ENCODE results near the gene HIF1AN. TPM values are rescaled to one million over a fixed set of nuclear protein-coding genes. Genes with fewer than 3 reads are reported as not detected.
"Not testable (repeated sequence)": the region's sequence is repeated elsewhere in the genome, so short reads cannot be mapped to it uniquely, and the experiment has no call there.

HIF1AN gene
- total and polyA plus RNA-seq, 10 donors: 3.0 to 48.2 (median 25.3) TPM

- no peaks in the 10 kb centered on the region for H3K4me1 ChIP-seq
- H3K9me3 ChIP-seq: no peaks in the 10 kb centered on the region
- 21 to 30% (median 24%) methylated on average over 28 of the region's 28 CpGs for WGBS, 5 donors
- H3K27ac ChIP-seq: no peak overlapping the region
- H3K4me3 ChIP-seq: peak overlapping the region in 1 of 8 donors; percentile 46
- H3K27me3 ChIP-seq (replicated peaks in 1 of 7): peaks cover 0 to 94% (median 11%) of the 10 kb centered on the region in 7 donors
- no peak for TF ChIP-seq CTCF (IDR thresholded peaks at IDR 0.05 in 8 of 11, conservative IDR thresholded peaks at IDR 0.05 in 3 of 11)
- TF ChIP-seq POLR2A (IDR thresholded peaks at IDR 0.05): no peak
- TF ChIP-seq POLR2AphosphoS5 (IDR thresholded peaks at IDR 0.05): no peak
- no peak for DNase-seq
- H3K36me3 ChIP-seq: no peaks in the 10 kb centered on the region
- intact Hi-C loops (cut with DNase I; ENCODE audit: low total_unique reads): loop anchor here (10.0 kb wide), 1 partner anchor 305 kb away; no protein-coding TSS in a partner anchor
Observed at GRCh38 chr10:100569687-100570481, 34.1 kb downstream of the HIF1AN start.

- TF ChIP-seq CTCF (IDR thresholded peaks at IDR 0.05 in 8 of 11, conservative IDR thresholded peaks at IDR 0.05 in 3 of 11) (no peak), POLR2AphosphoS5 (IDR thresholded peaks at IDR 0.05) (no peak), POLR2A (IDR thresholded peaks at IDR 0.05) (no peak)
- 71 to 75% (median 73%) methylated on average over 8 of the region's 8 CpGs for WGBS, 5 donors
- Histone ChIP-seq H3K4me3 (peak overlapping the region in 1 of 8 donors; percentile 46), H3K27ac (no peak overlapping the region), H3K27me3 (replicated peaks in 1 of 7) (peaks cover 0 to 91% (median 11%) of the 10 kb centered on the region in 7 donors), H3K4me1 (no peaks in the 10 kb centered on the region), H3K36me3 (no peaks in the 10 kb centered on the region), H3K9me3 (no peaks in the 10 kb centered on the region)
- DNase-seq: no peak
- intact Hi-C loops (cut with DNase I; ENCODE audit: low total_unique reads): no loop called here
Observed at GRCh38 chr10:100570506-100570905, 34.8 kb downstream of the HIF1AN start.

- Histone ChIP-seq H3K27ac (no peak overlapping the region), H3K4me1 (no peaks in the 10 kb centered on the region), H3K36me3 (no peaks in the 10 kb centered on the region), H3K27me3 (replicated peaks in 1 of 7) (peaks cover 0 to 87% (median 11%) of the 10 kb centered on the region in 7 donors), H3K4me3 (no peak overlapping the region), H3K9me3 (no peaks in the 10 kb centered on the region)
- TF ChIP-seq POLR2A (IDR thresholded peaks at IDR 0.05) (no peak), CTCF (IDR thresholded peaks at IDR 0.05 in 8 of 11, conservative IDR thresholded peaks at IDR 0.05 in 3 of 11) (no peak), POLR2AphosphoS5 (IDR thresholded peaks at IDR 0.05) (no peak)
- DNase-seq: no peak
- intact Hi-C loops (cut with DNase I; ENCODE audit: low total_unique reads): no loop called here
- 75 to 80% (median 77%) methylated on average over 24 of the region's 24 CpGs for WGBS, 5 donors
Observed at GRCh38 chr10:100571084-100571856, 35.5 kb downstream of the HIF1AN start.

GRCh38 chr10:100575146-100575545 is 39.4 kb downstream of the HIF1AN start:
- H3K27me3 ChIP-seq (replicated peaks in 1 of 7): peaks cover 0 to 61% (median 3%) of the 10 kb centered on the region in 7 donors
- 81 to 89% (median 83%) methylated on average over 7 of the region's 7 CpGs for WGBS, 5 donors
- H3K9me3 ChIP-seq; intact Hi-C loops (cut with DNase I; ENCODE audit: low total_unique reads); H3K27ac ChIP-seq; H3K4me1 ChIP-seq; H3K4me3 ChIP-seq; DNase-seq; H3K36me3 ChIP-seq: not testable (repeated sequence)
